ENCODE results near the gene TMIGD3. TPM values are rescaled to one million over a fixed set of nuclear protein-coding genes. Genes with fewer than 3 reads are reported as not detected.
"Not testable (repeated sequence)": the region's sequence is repeated elsewhere in the genome, so short reads cannot be mapped to it uniquely, and the experiment has no call there.

Gene TMIGD3
- total and polyA plus RNA-seq, 2 donors (not counting 1 experiment from before 2014, with no cell fraction given) = 0.19 TPM; not detected in 1

DNA sequence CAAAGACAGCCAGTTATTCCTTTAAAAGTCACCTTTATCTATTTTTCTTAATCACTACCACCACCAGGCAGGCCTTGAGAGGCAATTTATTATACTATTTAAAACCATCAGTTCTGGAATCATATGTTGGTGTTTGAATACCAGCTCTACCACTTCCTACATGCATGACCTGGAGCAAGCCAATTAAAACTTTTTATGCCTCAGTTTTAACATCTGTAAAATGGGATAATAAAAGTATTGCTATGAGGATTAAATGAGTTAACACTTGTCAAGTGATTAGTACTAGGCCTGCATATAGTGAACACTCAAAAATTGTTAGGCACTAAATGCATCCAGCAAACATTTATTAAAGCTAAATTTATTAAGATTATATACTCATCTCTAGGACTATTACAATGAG is 49.2 kb upstream of the TMIGD3 start:
- H4K20me1 ChIP-seq (ENCODE audit: control insufficient read depth, insufficient read depth, low read length, poor library complexity, severe bottlenecking) = no peaks in the 10 kb centered on the region

DNA sequence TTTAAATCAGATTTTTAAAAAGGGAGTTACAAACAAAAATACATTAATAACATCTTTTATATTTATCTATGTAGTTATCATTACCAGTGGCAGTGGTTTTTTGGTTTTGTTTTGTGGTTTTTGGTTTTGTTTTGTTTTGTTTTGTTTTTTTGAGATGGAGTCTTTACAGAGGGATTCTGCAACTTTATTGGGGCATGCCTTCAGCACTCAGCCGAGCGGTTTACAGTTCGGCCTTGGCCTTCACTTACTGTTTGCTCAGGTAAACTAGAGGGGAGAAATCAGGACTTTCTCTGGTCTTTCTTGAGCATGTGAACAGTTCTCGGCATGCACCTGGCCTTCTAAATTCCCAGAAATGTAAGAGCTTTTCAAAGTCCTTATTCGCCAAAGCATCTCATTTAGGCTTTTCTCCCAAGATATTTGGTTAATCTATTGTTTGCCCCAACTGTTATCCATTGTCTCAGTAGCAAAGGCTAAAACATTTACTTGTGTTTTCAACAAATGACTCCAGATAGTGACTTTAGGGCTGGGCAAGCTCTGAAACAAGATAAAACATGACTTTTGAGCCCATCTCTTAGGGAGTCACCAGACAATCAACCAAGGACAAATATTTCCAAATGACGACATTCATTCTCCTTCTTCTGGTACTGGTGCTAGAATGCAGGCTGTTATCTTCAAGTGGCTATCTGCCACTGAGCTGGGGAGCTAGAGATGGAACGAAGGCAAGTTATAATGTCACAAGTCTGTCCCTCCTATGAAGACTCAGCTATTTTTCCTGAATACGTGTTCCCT is 48.4 kb upstream of the TMIGD3 start:
- no peaks in the 10 kb centered on the region for H3K4me1 ChIP-seq (ENCODE audit: control insufficient read depth in 2 of 2, insufficient read depth in 2 of 2, low read length in 2 of 2)
- POLR2A ChIA-PET = no interaction called here
- H3K27me3 ChIP-seq (replicated peaks in 1 of 4; ENCODE audit: control extremely low read depth in 1 of 4, control insufficient read depth in 3 of 4, insufficient read depth in 4 of 4, low read length in 3 of 4) = no peaks in the 10 kb centered on the region
- Mint-ChIP-seq H3K27ac (no peak overlapping the region), H3K4me1 (no peaks in the 10 kb centered on the region), H3K9me3 (ENCODE audit: insufficient read depth) (no peaks in the 10 kb centered on the region), H3K27me3 (peaks cover 8% of the 10 kb centered on the region), H3K4me3 (no peak overlapping the region)
- no peak overlapping the region for H3K4me3 ChIP-seq (ENCODE audit: control extremely low read depth in 1 of 5, extremely low read depth in 1 of 5, insufficient read depth in 1 of 5, low read depth in 2 of 5, low read length in 4 of 5)
- H4K20me1 ChIP-seq (ENCODE audit: control insufficient read depth, insufficient read depth, low read length, poor library complexity, severe bottlenecking) = no peaks in the 10 kb centered on the region
- DNase-seq (no peak), ATAC-seq (ENCODE audit: low read depth) (no peak)
- H3K36me3 ChIP-seq (replicated peaks in 1 of 2; ENCODE audit: control extremely low read depth in 1 of 2, control insufficient read depth in 1 of 2, extremely low read depth in 1 of 2, insufficient read depth in 2 of 2, low read length in 1 of 2) = no peaks in the 10 kb centered on the region
- H3K79me2 ChIP-seq (ENCODE audit: control insufficient read depth, insufficient read depth, low read length) = no peaks in the 10 kb centered on the region
- H3K9me3 ChIP-seq (ENCODE audit: control extremely low read depth in 1 of 3, control insufficient read depth in 2 of 3, insufficient read depth in 1 of 3, low read length in 2 of 3) = no peaks in the 10 kb centered on the region
- CTCF ChIA-PET = interaction anchor here (0.6 to 1.5 kb wide), 2 partner anchors 13 to 44 kb away, joined by 4 read pairs; no protein-coding TSS in a partner anchor
- TF ChIP-seq, protein P1, sequence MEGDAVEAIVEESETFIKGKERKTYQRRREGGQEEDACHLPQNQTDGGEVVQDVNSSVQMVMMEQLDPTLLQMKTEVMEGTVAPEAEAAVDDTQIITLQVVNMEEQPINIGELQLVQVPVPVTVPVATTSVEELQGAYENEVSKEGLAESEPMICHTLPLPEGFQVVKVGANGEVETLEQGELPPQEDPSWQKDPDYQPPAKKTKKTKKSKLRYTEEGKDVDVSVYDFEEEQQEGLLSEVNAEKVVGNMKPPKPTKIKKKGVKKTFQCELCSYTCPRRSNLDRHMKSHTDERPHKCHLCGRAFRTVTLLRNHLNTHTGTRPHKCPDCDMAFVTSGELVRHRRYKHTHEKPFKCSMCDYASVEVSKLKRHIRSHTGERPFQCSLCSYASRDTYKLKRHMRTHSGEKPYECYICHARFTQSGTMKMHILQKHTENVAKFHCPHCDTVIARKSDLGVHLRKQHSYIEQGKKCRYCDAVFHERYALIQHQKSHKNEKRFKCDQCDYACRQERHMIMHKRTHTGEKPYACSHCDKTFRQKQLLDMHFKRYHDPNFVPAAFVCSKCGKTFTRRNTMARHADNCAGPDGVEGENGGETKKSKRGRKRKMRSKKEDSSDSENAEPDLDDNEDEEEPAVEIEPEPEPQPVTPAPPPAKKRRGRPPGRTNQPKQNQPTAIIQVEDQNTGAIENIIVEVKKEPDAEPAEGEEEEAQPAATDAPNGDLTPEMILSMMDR (IDR thresholded peaks at IDR 0.05) = no peak
- no peak for TF ChIP-seq EZH2 (IDR thresholded peaks at IDR 0.05; ENCODE audit: borderline replicate concordance, insufficient read depth, low read depth, low read length, poor library complexity, severe bottlenecking)
- no peak overlapping the region for H3K4me2 ChIP-seq (replicated peaks; ENCODE audit: low read depth, low read length, poor library complexity, severe bottlenecking)
- intact Hi-C loops (cut with micrococcal nuclease) = no loop called here
- no peak overlapping the region for H3K27ac ChIP-seq (ENCODE audit: low read length in 2 of 2)
- no peak overlapping the region for H3K9ac ChIP-seq (ENCODE audit: low read length)
- 100% methylated on average over 4 of the region's 8 CpGs for whole genome bisulfite sequencing (ENCODE audit: insufficient coverage)
- H2AFZ ChIP-seq (ENCODE audit: insufficient read depth, low read depth, low read length, poor library complexity, severe bottlenecking) = no peak overlapping the region

More for the DNA sequence above, 49.2 kb upstream of the TMIGD3 start:
- CTCF ChIA-PET = interaction anchor here (0.6 to 1.7 kb wide), 6 partner anchors 10 to 112 kb away, joined by 3 to 4 read pairs (median 4); no protein-coding TSS in a partner anchor
- Histone ChIP-seq H3K4me2 (replicated peaks; ENCODE audit: low read depth, low read length, poor library complexity, severe bottlenecking) (no peak overlapping the region), H3K27ac (ENCODE audit: low read length in 2 of 2) (no peak overlapping the region), H3K4me3 (ENCODE audit: control extremely low read depth in 1 of 5, extremely low read depth in 1 of 5, insufficient read depth in 1 of 5, low read depth in 2 of 5, low read length in 4 of 5) (no peak overlapping the region), H3K9me3 (ENCODE audit: control extremely low read depth in 1 of 3, control insufficient read depth in 2 of 3, insufficient read depth in 1 of 3, low read length in 2 of 3) (no peaks in the 10 kb centered on the region), H3K79me2 (ENCODE audit: control insufficient read depth, insufficient read depth, low read length) (no peaks in the 10 kb centered on the region), H3K4me1 (ENCODE audit: control insufficient read depth in 2 of 2, insufficient read depth in 2 of 2, low read length in 2 of 2) (no peaks in the 10 kb centered on the region), H3K9ac (ENCODE audit: low read length) (no peak overlapping the region), H3K36me3 (replicated peaks in 1 of 2; ENCODE audit: control extremely low read depth in 1 of 2, control insufficient read depth in 1 of 2, extremely low read depth in 1 of 2, insufficient read depth in 2 of 2, low read length in 1 of 2) (no peaks in the 10 kb centered on the region), H3K27me3 (replicated peaks in 1 of 4; ENCODE audit: control extremely low read depth in 1 of 4, control insufficient read depth in 3 of 4, insufficient read depth in 4 of 4, low read length in 3 of 4) (no peaks in the 10 kb centered on the region), H2AFZ (ENCODE audit: insufficient read depth, low read depth, low read length, poor library complexity, severe bottlenecking) (no peak overlapping the region)
- no peak for TF ChIP-seq EZH2 (IDR thresholded peaks at IDR 0.05; ENCODE audit: borderline replicate concordance, insufficient read depth, low read depth, low read length, poor library complexity, severe bottlenecking)
- TF ChIP-seq, protein P1 (IDR thresholded peaks at IDR 0.05) = no peak
- H3K4me1 Mint-ChIP-seq = no peaks in the 10 kb centered on the region
- ATAC-seq (ENCODE audit: low read depth) (no peak), DNase-seq (no peak)
- no peak overlapping the region for H3K4me3 Mint-ChIP-seq
- no peaks in the 10 kb centered on the region for H3K9me3 Mint-ChIP-seq (ENCODE audit: insufficient read depth)
- intact Hi-C loops (cut with micrococcal nuclease) = no loop called here
- POLR2A ChIA-PET = no interaction called here
- no peak overlapping the region for H3K27ac Mint-ChIP-seq
- peaks cover 8% of the 10 kb centered on the region for H3K27me3 Mint-ChIP-seq

DNA sequence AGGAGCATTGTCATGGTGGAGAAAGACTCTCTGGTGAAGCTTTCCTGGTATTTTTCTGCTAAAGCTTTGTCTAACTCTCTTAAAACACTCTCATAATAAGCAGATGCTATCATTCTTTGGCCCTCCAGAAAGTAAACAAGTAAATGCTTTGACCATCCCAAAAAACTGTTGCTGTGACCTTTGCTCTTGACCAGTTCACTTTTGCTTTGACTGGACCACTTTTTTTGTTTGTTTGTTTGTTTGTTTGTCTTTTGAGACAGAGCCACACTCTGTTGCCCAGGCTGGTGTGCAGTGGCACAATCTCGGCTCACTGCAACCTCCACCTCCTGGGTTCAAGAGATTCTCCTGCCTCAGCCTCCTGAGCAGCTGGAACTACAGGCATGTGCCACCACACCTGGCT is 44.4 kb upstream of the TMIGD3 start:
- H3K27me3 ChIP-seq (replicated peaks in 1 of 4; ENCODE audit: control extremely low read depth in 1 of 4, control insufficient read depth in 3 of 4, insufficient read depth in 4 of 4, low read length in 3 of 4); ATAC-seq (ENCODE audit: low read depth); H3K4me1 Mint-ChIP-seq; POLR2A ChIA-PET; H4K20me1 ChIP-seq (ENCODE audit: control insufficient read depth, insufficient read depth, low read length, poor library complexity, severe bottlenecking); intact Hi-C loops (cut with micrococcal nuclease); H3K4me3 Mint-ChIP-seq; H3K36me3 ChIP-seq (replicated peaks in 1 of 2; ENCODE audit: control extremely low read depth in 1 of 2, control insufficient read depth in 1 of 2, extremely low read depth in 1 of 2, insufficient read depth in 2 of 2, low read length in 1 of 2); H3K27me3 Mint-ChIP-seq; H3K4me2 ChIP-seq (replicated peaks; ENCODE audit: low read depth, low read length, poor library complexity, severe bottlenecking); CTCF ChIA-PET; DNase-seq; H3K27ac Mint-ChIP-seq; H3K4me3 ChIP-seq (ENCODE audit: control extremely low read depth in 1 of 5, extremely low read depth in 1 of 5, insufficient read depth in 1 of 5, low read depth in 2 of 5, low read length in 4 of 5); H3K9me3 ChIP-seq (ENCODE audit: control extremely low read depth in 1 of 3, control insufficient read depth in 2 of 3, insufficient read depth in 1 of 3, low read length in 2 of 3); H2AFZ ChIP-seq (ENCODE audit: insufficient read depth, low read depth, low read length, poor library complexity, severe bottlenecking); H3K9me3 Mint-ChIP-seq (ENCODE audit: insufficient read depth); H3K9ac ChIP-seq (ENCODE audit: low read length); H3K27ac ChIP-seq (ENCODE audit: low read length in 2 of 2); H3K4me1 ChIP-seq (ENCODE audit: control insufficient read depth in 2 of 2, insufficient read depth in 2 of 2, low read length in 2 of 2); H3K79me2 ChIP-seq (ENCODE audit: control insufficient read depth, insufficient read depth, low read length): not testable (repeated sequence)
- WGBS (ENCODE audit: insufficient coverage) = no CpG with 5 or more reads among the region's 1 CpG
